Activated CD4-positive, alpha-beta T cell treated with anti-CD3 and anti-CD28 coated beads for 4 hours (primary cell): Measurements from ENCODE around the gene ABCC8.

Experiments
- DNase-seq, 2 donors: peaks; one replicate each; pipeline ENCODE4 v3.0.0-alpha.2; 2020

ABCC8 gene

DNA sequence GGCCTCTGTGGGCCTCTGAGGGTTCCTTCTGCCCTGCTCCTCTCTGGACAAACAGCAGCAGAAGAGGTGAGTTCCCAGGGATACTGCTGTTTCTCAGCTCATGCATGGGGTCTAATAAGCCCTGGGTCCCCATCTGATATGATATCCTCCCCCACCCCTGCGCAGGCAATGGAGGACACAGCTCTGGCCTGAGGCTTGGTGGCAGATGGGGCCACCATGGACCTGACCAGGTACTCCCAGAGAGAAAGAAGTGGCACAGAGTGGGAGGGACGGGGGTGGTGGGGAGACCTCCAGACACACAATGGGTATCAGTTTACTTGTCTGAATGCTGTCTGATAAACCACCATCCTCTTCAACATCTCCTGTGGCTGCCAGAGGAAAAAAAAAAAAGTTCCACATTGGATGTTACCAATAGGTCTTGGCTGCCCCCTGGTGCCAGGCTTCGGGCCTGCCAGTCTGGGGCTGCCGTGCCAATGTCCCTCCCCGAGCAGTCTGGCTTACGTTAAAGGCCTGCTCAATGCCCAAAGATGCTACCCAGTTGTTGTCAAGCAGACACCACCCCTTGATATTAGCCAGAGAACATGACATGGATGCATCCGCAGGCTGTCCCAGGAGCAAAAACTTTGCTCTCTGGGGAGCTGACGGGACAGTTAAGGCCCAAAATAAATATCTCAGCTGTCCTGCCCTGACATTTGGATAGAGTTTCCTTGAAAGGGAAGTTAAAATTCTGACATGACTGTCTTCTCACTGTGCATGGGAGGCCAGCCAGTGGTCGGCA lies 27.9 kb upstream of the ABCC8 start:
- peak; percentile 72 to 80 for DNase-seq

DNA sequence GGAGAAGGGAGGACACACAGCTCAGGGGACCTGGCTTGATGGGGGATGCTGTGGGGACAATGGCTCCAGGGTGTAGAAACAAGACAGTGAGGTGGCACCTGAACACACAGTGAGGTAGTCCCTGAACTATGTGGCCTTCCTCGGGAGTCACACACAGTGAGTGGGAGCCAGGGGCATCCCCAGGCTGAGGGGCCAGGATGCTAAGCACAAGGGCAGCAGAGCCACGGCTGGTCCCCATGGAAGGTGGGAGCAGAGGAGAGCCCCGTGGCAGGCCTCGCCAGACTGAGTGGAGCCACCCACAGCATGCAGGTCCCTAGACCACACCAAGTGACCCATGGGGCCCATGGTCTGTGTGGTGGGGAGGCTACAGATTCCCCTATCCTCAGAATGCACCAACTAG lies 26.0 kb upstream of the ABCC8 start:
- DNase-seq, result no peak

DNA sequence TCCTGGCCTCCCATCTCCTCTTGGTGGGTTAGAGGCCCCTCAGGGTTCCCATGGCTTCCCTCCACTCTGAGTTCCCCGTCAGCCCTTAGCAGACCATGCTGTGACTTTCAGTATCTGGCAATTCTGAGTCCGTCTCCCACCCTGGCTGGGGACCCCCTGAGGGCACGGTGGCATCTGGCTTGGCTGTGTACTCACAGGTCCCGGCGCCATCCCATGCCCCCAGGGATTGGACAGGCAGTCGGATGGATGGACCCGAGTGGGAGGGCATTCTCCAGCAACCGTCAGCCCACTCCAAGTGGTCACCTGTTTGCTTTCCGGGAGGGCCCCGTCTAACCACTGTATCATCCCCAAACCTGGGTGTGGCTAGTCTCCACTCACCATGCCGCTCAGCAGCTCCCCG lies 24.0 kb upstream of the ABCC8 start:
- DNase-seq, result no peak

DNA sequence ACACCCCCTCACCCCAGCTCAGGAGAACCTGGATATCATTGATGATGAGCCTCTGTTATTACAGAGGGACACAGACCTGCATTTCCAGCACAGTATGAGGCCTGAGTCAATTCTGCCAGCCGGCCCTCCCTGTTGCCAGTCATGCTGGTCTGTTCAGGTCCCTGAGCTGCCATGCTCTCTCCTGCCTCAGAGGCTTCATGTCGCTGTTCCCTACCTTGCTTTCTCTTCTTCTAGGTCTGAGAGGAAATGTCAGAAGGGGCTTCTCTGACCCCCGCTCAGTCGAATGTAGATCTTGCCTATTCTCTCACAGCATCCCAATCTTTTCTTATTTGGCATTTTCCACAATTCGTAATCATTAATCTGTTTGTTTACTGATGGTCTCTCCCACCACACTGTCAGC lies 21.8 kb upstream of the ABCC8 start:
- DNase-seq, result no peak

DNA sequence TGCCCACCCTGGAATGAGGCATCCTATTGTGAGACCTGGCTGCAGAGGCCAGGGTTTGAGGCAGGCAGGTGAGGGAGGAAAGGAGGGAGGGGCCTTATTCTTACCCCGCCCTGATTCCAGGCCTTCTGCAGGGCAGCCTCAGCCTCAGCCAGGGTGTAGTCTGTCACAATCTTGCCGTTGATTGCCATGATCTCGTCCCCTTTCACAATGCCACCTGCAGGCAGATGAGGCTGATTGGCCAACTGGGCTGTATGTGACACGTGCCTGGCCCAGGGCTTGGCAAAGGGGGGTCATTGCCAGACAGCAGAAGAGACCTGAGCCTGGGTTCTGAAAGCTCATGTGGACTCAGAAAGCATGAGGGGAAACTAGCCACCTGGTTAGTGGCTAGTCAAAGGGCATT lies 21.4 kb upstream of the ABCC8 start:
- DNase-seq, result no peak

DNA sequence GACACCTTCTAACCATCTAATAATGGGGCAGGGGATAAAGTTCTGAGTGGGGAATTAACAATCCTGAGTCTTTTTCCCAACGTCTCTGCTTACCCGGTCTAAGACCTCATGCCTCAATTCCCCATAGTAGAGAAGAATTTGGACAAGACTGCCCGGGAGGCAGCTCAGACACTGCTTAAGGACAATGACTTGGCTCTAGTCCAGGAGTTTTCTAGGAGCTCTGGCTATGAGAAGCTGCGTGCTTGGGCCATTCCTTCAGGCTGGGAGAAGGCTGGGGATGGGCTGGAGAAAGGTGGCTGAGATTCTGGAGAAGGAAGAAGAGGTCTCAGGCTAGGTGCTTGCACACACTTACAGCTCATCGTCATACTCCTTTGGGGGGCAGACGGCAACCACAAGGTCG lies 19.8 kb upstream of the ABCC8 start:
- DNase-seq, result no peak

DNA sequence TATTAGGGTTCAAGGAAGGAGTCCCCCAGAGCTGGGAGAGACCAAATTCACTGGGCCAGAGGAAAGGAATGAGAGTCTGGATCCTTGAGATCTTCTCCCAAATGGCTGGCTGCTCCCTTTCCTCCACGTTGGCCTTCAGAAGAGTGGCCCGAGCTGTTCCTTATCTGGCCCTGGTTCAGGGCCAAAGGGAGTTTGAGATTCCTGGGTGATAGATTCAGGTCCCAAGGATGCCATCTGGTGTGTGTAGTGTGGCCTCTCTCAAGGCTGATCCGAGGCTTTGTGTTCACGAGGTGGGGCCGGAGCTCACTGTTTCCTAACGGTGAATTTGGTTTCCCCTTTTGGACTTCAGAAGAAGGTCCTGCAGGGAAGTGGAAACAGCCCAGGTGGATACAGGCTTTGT lies 17.4 kb upstream of the ABCC8 start:
- no peak for DNase-seq

DNA sequence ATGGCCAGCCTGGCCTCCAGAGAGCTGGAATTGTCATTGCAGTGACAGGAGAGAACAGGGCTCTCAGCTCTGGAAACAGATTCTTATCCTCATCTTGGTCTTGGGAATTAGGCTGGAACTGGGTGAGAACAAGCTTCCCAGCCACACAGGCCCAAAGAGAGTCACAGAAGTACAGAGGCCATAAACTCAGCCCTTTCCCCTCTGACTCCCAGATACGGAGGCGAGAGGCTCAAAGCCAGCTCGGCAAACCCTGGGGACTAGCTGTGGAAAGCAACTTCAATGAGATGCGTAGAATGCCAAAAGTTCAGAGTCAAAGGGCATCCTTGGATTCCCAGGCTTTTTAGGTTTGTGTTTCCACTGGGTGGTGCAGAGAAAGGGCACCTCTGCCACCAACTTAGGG lies 14.3 kb upstream of the ABCC8 start:
- DNase-seq, result no peak

DNA sequence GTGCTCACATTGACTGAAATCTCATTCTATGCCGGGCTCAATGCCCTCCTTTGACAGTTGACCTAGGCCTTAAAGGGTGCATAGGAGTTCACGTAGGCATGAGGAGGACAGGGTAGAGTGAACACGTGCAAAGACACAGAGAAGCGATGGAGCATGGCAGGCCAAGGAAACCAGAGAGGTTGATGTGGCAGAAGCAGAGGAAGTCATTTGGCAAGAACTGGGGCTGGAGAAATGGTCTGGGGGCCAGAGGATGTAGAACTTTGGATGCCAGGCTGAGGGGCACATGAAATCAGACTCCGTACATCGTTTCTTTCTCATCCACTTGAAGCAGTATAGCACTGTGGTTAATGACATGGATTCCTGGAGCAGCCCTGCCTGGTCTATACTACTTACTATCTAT lies 13.6 kb upstream of the ABCC8 start:
- DNase-seq, result no peak

DNA sequence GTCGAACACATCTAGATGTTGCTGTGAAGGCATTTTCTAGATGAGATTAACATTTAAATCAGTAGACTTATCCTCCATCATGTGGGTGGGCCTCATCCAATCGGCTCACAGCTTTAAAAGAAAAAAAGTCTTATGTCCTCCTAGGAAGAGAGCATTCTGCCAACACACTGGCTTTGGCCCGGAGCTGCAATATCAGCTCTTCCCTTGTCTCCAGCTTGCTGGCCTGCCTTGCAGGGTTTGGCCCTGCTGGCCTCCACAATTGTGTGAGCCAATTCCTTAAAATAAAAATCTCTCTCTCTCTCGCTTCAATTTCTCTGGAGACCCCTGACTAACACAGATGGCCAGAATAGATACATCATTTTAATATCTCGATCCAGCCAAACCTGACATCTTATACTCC lies 13.1 kb upstream of the ABCC8 start:
- DNase-seq, result no peak

DNA sequence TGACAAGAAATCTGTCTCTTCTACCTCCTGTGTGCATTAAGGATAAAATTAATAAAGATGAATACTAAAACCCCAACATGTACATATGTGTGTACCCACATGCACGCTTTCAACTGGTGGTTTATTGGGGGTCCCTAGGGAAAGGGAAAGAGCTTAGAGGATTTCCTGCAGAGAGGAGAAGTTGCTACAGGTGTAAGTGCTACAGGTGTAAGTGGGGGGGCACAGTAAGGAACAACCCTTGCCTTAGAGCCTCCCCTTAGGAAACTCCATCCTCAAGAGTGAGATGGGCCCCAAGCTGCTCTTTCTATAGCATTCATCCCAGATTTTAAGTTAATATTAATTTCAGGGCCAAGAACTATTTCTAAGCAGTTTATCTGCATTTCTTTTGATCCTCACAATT lies 11.9 kb upstream of the ABCC8 start:
- DNase-seq, result no peak

DNA sequence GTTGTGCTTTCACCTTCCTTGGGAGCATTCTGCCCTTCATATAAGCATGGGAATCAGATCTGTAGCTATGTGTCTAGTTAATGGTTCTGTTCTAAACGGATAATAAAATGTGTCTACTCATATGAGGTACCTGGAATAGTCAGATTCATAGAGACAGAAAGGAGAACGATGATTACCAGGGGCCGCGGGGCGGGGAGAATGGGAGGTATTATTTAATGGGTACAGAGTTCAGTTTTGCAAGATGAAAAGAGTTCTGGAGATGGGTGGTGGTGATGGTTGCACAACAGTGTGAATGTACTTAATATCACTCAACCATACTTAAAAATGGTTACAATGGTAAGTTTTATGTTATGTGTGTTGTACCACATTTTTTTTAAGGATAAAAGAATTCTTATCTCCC lies 10.0 kb upstream of the ABCC8 start:
- no peak for DNase-seq

DNA sequence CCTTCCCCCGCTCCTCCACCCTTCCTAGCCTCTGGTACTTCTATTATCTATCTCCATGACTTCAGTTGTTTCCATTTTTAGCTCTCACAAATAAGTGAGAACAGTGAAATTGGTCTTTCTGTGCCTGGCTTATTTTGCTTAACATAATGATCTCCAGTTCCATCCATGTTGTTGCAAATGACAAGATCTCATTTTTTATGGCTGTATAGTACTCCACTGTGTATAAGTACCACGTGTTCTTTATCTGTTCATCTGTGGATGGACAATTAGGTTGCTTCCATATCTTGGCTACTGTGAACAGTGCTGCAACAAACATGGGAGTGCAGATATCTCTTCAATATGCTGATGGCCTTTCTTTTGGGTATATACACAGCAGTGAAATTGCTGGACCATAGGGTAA lies 6.9 kb upstream of the ABCC8 start:
- no peak for DNase-seq

DNA sequence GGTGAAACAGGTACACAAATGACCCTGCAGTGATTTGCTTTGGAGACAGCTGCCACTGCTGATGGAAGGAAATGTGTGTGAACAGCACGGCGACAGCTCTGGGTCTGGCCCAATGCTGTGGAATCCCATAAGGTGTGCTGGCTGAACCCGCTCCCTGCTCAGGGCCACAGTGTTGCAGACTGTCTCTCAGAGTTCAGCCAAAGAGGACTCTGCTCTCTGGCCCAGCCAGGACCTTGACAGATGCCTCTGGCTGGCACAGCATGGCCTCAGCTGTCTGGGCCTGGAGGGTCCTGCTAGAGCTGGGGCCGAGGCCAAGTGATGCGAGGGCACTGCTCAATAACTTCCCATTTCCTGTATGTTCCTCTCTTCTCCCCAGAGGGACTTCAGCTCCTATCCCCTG lies 5.3 kb upstream of the ABCC8 start:
- no peak for DNase-seq

DNA sequence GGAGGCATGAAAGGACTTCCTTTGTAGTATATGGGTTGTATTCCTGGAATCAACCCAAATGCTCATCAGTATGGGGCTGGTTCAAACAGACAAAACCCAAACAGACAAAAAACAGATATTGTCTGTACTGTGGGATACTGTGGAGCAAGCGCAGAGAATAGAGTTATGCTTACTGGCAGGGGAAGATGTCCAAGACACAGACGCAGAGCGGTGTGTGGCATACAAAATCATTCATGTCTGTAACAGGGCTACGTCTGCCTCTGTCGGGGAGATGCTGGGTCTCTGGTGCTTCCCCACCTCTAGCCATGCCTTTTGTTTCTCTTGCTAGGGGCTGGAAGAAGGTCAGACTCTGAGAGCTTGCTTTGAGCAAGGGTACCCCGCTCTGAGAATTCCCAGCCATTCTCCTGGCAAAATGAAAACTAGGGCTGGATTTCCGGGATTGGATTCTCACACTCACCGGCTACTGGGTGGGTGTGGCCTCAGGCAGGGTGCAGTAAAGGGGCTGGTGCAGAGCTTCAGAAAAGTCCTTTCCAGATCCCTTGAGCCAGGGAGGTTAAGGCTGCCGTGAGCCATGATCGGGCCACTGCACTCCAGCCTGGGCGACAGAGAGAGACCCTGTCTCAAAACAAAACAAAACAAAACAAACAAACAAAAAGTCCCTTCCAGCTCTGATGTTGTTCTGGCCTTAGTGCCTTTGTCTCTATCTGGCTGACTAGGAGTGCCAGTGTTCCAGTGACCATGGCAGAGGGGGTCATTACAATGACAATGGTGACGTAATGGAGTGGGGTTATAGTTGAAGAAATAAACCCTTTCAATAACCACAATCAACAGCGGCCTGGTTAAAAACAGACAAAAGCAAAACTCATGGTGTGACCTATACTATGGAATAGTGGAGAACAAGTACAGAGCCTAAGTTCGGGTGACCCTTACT lies 2.9 kb upstream of the ABCC8 start:
- DNase-seq, result no peak

DNA sequence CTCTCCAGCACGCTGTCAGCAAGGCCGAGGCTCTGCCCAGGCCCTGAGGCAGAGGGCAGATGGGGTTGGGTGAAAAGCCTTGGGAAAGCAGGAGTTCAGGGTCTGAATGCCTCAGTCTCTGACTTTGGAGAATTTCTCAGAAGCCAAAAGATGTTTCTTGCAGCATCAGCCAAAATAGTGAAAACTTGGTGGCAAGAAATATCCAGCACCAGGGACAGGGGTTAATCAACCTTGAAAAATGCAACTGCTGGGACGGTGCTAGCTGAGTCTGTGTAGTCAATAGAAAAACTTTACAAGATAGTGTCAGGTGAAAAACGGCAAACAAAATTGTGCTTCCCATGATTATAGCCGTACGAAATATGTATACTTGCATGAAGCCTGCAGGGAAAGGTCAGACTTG lies 1.4 kb upstream of the ABCC8 start:
- no peak for DNase-seq

DNA sequence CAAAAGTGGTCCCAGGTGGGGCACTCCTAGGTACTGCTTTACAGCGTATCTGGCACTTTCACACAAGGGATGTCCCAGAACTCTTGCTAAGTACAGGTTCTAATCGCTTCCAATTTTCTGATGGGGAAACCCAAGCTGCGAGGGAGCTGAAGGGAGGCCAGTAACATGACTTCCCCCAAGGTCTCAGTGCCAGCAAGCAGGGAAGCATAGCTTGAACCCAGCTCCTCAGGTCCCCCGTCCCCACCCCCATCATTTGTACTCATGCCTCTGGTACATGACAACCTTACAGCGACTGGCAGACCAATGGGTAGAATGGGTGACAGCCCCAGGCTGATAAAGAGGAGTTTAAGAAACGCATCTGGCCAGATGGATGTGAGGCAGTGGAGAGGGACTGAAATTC lies 716 bp upstream of the ABCC8 start:
- no peak for DNase-seq

DNA sequence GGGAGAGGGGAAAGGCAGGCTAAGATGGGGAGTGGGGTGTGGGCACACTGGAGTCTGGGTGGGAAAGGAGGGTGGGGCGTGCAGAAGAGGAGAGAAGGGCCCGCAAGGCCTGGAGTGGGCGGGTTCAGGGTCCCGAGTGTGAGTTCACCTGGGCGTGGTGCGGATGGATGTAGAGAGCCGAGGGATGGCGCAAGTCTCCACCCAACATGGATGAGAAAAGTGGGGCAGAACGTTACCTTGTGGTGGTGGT lies 364 bp upstream of the ABCC8 start:
- no peak for DNase-seq

DNA sequence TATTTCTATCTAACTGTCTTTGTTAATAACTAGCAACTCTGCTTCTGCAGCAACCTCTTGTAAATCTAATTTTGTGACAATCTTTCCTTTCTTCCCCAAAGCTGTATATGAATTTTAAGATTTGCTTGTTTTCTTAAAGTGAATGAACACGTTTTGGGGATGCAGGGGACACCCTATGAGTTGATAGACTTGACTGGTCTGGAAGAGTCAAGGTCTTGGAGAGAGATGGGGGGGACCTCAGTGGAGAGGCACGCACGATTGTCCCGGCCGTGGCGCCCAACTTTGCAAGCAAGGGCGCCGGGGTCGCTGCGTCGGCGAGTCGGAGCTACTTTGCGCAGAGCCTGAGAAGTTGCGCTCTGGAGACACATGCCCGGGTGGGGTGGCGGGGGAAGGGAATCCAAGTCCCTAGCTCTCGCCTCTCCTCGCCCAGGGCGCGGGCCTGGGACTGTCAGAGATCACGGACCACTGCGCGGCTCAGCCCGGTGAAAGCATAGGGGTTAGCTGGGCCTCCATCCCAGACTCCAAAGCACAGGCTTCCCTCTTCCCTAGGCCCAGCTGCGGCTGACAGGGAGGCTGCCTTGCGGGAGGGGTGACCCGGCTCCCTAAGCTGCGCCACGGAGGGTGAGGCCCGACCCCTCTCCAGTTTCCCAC lies 854 bp downstream of the ABCC8 start:
- DNase-seq, result no peak

DNA sequence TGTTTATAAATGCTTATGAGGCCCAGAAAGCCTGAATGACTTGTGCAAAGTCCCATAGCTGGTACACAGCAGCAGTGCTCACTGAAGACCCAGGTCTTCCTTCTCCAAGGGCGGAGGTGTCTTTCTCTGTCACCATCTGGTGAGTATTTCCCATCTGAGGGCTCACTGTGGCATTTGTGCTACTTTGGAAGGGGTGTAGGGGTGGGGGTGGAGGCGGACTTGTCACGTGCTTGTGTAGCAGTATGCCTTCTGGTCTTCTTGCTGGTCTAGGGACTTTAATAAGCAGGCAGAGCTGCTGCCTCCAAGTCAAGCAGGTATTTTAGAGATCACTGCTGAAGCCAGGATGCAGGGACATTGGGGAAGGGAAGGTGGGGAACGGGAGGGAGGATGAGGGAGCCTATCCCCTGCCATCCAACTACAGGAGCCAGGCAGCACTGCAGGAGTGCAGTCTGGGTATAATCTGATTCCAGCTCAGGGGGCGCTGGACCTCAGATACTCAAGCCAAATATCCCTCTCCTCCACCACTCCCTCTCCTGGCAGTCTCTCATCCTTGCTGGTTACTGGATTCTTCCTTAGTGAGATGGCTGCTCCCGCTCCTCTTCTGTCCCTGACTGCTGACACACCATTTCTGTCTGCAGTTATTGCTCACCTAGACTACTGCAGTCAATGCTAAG lies 3.4 kb downstream of the ABCC8 start:
- DNase-seq, result no peak

DNA sequence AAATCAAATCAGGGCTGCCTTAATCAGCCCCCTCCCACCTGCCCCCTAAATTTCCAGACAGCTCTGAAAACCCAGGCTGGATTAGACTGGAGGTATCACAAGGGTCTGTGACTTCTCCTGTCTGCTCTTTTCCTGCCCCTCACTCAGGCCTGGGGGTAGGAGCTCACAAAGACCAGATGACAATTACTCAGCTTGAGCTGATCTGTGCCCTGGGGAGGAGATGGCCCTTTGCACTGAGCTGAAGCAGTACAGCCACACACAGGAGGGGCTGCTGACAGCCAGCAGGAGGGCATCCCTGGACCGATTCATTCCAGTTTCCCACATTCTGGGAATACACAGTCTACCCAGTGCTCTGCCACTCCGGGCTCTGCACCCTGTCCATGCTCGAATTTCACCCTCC lies 4.2 kb downstream of the ABCC8 start:
- no peak for DNase-seq

DNA sequence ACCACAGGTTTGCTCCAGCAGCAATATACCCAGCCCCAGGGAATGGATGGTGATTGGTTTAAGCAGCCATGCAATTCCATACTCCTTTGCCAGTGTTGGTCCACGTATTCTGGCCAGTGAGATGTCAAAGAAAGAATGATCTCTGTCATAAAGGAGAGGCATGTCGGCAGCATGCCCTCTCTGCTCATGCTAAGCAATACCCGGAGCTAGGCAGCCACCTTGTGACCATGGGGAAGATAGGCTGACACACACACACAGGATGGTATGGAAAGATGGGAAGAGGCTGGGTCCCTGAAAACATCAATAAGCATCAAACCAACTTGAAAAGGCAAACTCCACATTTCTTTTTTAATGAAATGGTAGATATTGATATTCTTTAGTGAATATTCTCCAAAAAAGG lies 5.1 kb downstream of the ABCC8 start:
- DNase-seq, result no peak

DNA sequence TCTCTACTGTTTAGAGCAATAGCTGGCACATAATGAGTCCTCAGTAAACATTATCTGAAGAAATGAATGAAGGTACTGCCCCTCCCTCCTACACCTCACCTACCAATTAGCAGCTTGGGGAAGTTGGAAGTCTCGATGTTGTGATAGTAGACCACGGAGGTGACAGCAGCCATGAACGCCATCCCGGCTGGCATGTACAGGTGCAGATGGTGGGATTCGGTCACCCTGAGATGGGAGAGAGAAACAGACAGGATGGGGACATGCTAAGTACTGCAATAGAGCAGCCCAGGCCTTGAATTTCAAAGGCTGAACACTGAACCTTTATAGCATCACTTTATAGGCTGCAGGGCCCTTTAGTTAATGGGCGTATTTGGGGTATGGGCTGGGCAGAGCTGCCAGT lies 6.6 kb downstream of the ABCC8 start:
- no peak for DNase-seq

DNA sequence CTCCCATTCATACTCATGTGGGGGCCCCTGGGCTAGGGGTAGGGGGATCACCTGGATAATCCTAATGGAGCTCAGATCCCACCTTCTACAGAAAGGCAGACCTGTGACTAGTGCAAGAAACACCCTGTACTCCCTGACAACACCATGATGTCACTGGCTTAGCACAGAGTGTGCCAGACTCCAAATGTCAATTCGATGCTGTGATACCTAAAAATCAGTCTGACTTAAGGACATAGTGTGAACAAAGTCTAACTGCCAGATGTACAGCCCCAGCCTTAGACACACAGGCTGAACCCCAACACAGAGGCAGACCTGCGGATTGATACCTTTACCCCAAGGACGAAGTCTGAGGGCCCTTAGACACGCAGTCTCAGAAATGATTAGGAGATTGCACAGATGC lies 8.5 kb downstream of the ABCC8 start:
- DNase-seq, result no peak
